D721Med (cell line): ENCODE results near the gene AIFM2.
"Not testable (repeated sequence)": the region's sequence is repeated elsewhere in the genome, so short reads cannot be mapped to it uniquely, and the experiment has no call there.

Experiments used
- DNase-seq: peaks from one replicate; pipeline ENCODE4 v3.0.0; 2011; ENCODE audit warnings: low spot score; ENCODE audit not compliant: insufficient read length
- FAIRE-seq: peaks from 2 replicates; lab custom pipeline; 2011; peaks lifted over from hg19 to GRCh38; lab: Jason Lieb, UNC
- CTCF ChIP-seq: IDR thresholded peaks from 2 replicates; pipeline ENCODE4 v1.5.1; 2012; ENCODE audit warnings: mild to moderate bottlenecking, control low read depth; ENCODE audit not compliant: insufficient read depth; ENCODE audit errors: missing control alignments

AIFM2 gene

GRCh38 chr10:70130878-70131559, 1.6 kb downstream of the AIFM2 start:
- no peak for DNase-seq
- no peak for TF ChIP-seq CTCF
- no peak for FAIRE-seq

GRCh38 chr10:70126700-70127395, 5.8 kb downstream of the AIFM2 start:
- no peak for TF ChIP-seq CTCF
- DNase-seq (no peak), FAIRE-seq (no peak)

GRCh38 chr10:70125918-70126552, 6.6 kb downstream of the AIFM2 start:
- TF ChIP-seq CTCF: no peak
- FAIRE-seq (no peak), DNase-seq (no peak)

- no peak for FAIRE-seq
- DNase-seq: no peak
- TF ChIP-seq CTCF: no peak
Measured at GRCh38 chr10:70124918-70125317, 7.7 kb downstream of the AIFM2 start.

GRCh38 chr10:70124415-70124814, 8.2 kb downstream of the AIFM2 start:
- TF ChIP-seq CTCF: no peak
- FAIRE-seq: no peak
- DNase-seq: no peak

- TF ChIP-seq CTCF: no peak
- FAIRE-seq: no peak
- DNase-seq: no peak
Measured at GRCh38 chr10:70123817-70124216, 8.8 kb downstream of the AIFM2 start.

- not testable (repeated sequence) for FAIRE-seq, DNase-seq
Measured at GRCh38 chr10:70123166-70123565, 9.5 kb downstream of the AIFM2 start.
